ENCODE data around the gene ACTMAP. TPM values are rescaled to one million over a fixed set of nuclear protein-coding genes. Genes with fewer than 3 reads are reported as not detected.

ACTMAP gene
- total RNA-seq, 4 donors from 2014 or later = 2.5 to 7.1 (median 4.3) TPM

DNA sequence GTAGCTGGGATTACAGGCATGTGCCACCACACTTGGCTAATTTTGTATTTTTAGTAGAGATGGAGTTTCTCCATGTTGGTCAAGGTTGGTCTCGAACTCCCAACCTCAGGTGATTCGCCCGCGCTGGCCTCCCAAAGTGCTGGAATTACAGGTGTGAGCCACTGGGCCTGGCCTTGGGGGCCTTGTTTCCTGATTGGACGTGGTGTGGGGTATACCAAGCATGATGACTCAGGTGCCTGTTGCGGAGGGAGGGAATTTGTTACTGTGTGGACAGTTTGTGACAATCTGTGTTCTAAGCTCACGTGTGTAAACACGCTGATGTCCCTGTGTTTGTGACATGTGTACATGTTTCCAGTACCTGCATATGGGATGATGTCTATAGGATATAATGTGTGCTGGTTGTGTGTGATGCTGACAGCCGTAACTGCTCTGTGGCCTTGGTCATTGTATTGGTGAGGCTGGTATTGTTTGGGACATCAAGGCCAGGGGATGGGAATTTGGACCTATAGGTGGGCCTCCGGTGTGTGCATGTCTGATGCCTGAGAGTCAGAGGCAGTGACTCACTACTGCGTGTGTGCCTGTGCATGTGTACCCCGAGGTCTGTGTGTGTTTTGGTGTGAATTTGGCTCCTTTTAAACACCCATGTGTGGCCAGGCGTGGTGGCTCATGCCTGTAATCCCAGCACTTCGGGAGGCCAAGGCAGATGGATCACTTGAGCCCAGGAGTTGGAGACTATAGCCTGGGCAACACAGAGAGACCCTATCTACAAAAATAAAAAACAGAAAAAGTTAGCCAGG is 47.1 kb upstream of the ACTMAP start:
- H3K36me3 ChIP-seq = peaks cover 0 to 33% (median 0%) of the 10 kb centered on the region in 3 donors
- no peaks in the 10 kb centered on the region for H3K27me3 ChIP-seq
- WGBS, 2 donors = 92 to 94% methylated on average over 13 to 14 of the region's 14 CpGs
- H3K9me3 ChIP-seq = no peaks in the 10 kb centered on the region
- no peak for TF ChIP-seq CTCF (IDR thresholded peaks at IDR 0.05)
- no peak for TF ChIP-seq POLR2A (IDR thresholded peaks at IDR 0.05)
- TF ChIP-seq EP300 (IDR thresholded peaks at IDR 0.05) = no peak
- H3K4me1 ChIP-seq = peaks cover 0 to 44% (median 26%) of the 10 kb centered on the region in 4 donors
- no peak overlapping the region for H3K4me3 ChIP-seq
- DNase-seq (ENCODE audit: low spot score in 2 of 2) = no peak
- peak overlapping the region; percentile 84 to 97 (median 92) for H3K27ac ChIP-seq

GRCh38 chr19:40791996-40792395 is 41.7 kb upstream of the ACTMAP start:
- H3K4me1 ChIP-seq = peaks cover 0 to 14% (median 4%) of the 10 kb centered on the region in 4 donors
- peak overlapping the region in 3 of 4 donors; percentile 23 to 55 (median 46) for H3K27ac ChIP-seq
- H3K36me3 ChIP-seq = peaks cover 0 to 62% (median 0%) of the 10 kb centered on the region in 3 donors
- WGBS, 2 donors = 80 to 95% methylated on average over 3 of the region's 3 CpGs
- no peak overlapping the region for H3K4me3 ChIP-seq
- H3K27me3 ChIP-seq = no peaks in the 10 kb centered on the region
- no peak for DNase-seq (ENCODE audit: low spot score in 2 of 2)
- no peaks in the 10 kb centered on the region for H3K9me3 ChIP-seq
- TF ChIP-seq POLR2A (IDR thresholded peaks at IDR 0.05) = no peak
- TF ChIP-seq CTCF (IDR thresholded peaks at IDR 0.05) = no peak
- no peak for TF ChIP-seq EP300 (IDR thresholded peaks at IDR 0.05)

DNA sequence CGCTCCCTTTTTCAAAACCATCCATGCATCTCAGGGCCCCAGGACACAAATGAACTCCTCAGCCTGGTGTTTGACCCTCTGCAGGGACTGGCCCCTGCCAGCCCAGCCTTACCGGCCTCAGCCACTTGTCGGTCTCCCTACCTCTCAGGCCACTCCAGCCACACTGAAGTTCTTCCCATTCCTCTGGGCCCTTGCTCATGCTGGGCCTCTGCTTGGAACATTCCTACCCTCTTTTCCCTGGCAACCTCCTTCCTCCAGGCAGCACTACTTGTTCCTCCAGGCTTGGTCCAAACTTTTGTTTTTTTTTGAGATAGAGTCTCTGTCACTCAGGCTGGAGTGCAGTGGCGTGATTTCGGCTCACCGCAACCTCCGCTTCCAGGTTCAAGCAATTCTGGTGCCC is 41.1 kb upstream of the ACTMAP start:
- WGBS, 2 donors = 75 to 78% methylated on average over 7 of the region's 7 CpGs

DNA sequence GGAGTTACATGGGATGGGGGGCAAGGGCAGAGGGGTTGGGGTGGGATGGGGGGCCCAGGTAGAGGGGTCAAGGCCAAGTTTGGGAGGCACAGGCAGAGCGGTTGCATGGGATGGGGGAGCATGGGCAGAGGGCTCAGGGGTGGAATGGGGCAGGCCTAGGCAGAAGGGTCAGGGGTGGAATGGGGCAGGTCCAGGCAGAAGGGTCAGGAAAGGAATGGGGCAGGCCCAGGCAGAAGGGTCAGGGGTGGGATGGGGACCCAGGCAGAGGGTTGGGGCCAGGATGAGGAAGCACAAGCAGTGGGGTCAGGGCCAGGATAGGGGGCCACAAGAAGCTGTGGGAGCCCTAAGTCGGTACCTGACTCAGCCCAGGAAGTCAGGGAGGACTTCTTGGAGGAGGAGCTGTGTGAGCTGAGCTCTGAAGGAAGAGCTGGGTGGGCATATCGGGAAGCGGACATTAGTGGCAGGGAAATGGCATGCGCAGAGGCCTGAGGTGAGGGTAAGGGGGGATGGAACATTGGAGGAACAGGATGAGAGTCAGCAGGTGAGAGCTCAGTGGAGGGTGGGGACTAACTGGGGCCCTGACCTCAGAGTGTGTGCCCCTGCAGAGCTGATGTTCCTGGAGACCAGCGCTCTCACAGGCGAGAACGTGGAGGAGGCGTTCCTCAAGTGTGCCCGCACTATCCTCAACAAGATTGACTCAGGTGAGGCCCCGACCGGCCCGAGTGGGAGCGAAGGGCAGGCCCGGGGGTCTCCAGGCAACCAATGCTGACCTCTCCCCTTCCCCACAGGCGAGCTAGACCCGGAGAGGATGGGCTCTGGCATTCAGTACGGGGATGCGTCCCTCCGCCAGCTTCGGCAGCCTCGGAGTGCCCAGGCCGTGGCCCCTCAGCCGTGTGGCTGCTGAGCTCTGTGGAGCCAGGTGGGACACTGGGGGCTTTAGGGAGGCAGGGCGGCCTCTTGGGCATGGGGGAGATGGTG is 36.1 kb upstream of the ACTMAP start:
- WGBS, 2 donors = 91% methylated on average over 25 of the region's 25 CpGs
- no peaks in the 10 kb centered on the region for H3K27me3 ChIP-seq
- no peak for TF ChIP-seq CTCF (IDR thresholded peaks at IDR 0.05)
- no peak for TF ChIP-seq POLR2A (IDR thresholded peaks at IDR 0.05)
- TF ChIP-seq EP300 (IDR thresholded peaks at IDR 0.05) = no peak

More for the DNA sequence above, 41.1 kb upstream of the ACTMAP start:
- no peak for DNase-seq (ENCODE audit: low spot score in 2 of 2)
- Histone ChIP-seq H3K9me3 (no peaks in the 10 kb centered on the region), H3K36me3 (peaks cover 0 to 62% (median 4%) of the 10 kb centered on the region in 3 donors), H3K4me3 (no peak overlapping the region), H3K27me3 (no peaks in the 10 kb centered on the region), H3K27ac (peak overlapping the region in 2 of 4 donors; percentile 0 to 23), H3K4me1 (peaks cover 0 to 14% (median 4%) of the 10 kb centered on the region in 4 donors)
- TF ChIP-seq EP300 (IDR thresholded peaks at IDR 0.05) (no peak), POLR2A (IDR thresholded peaks at IDR 0.05) (no peak), CTCF (IDR thresholded peaks at IDR 0.05) (no peak)

More for the DNA sequence above, 36.1 kb upstream of the ACTMAP start:
- DNase-seq (ENCODE audit: low spot score in 2 of 2) = no peak
- H3K27ac ChIP-seq = no peak overlapping the region
- H3K4me1 ChIP-seq = no peaks in the 10 kb centered on the region
- H3K4me3 ChIP-seq = no peak overlapping the region
- peaks cover 0 to 85% (median 6%) of the 10 kb centered on the region in 3 donors for H3K36me3 ChIP-seq
- H3K9me3 ChIP-seq = no peaks in the 10 kb centered on the region
